ENCODE data around the gene FCHO1. TPM values are rescaled to one million over a fixed set of nuclear protein-coding genes. Genes with fewer than 3 reads are reported as not detected.

The FCHO1 gene
- total and polyA plus RNA-seq, 4 donors = 0.69 to 2.8 (median 1.7) TPM

DNA sequence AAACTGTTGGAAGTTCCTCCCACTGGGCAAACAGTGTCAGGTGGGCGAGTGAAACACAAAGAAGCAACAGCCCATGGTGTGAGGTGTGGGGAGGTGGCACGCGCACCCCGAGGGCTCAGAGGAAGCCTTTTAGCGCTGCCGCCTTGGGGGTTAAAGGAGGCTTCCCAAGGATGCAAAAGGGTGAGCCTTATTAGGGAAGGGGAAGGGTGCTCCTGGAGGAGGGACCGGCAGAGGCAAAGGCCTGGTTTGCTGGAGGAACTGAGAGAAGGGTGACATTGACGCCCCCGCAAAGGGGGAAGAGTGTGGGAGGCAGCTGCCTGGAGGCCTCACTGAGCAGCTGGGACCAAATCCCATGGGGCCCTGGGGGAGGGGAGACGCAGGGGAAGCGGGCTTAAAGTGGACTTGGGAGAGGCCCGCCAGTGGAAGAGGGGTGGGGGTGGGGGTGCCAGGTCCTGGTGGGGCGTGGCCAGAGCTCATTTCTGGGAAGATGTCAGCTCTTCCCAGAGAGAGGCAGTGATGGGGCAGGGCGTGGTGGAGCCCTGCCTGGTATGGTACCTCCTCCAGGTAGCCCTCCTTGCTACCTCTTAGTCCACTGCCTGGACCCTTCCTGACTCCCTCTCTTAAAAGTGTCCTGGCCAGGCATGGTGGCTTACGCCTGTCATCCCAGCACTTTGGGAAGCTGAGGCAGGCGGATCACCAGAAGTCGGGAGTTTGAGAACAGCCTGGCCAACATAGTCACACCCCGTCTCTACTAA lies 12.0 kb upstream of the FCHO1 start:
- H3K9me3 ChIP-seq (ENCODE audit: control insufficient read depth in 4 of 4, low read length in 3 of 4) = no peaks in the 10 kb centered on the region
- peaks cover 3 to 11% (median 6%) of the 10 kb centered on the region in 4 donors for H3K36me3 ChIP-seq (ENCODE audit: control insufficient read depth in 4 of 4, insufficient read depth in 3 of 4, low read depth in 1 of 4, low read length in 3 of 4)
- no peak overlapping the region for H3K9ac ChIP-seq (ENCODE audit: low read depth in 1 of 2, low read length in 2 of 2)
- no peaks in the 10 kb centered on the region for H3K27me3 ChIP-seq (ENCODE audit: control insufficient read depth in 4 of 4, insufficient read depth in 4 of 4, low read length in 3 of 4)
- TF ChIP-seq EGR1 (IDR thresholded peaks at IDR 0.05; ENCODE audit: low read depth in 2 of 2) (no peak), RAD21 (IDR thresholded peaks at IDR 0.05) (no peak), TAF1 (conservative IDR thresholded peaks at IDR 0.05) (no peak), SP1 (IDR thresholded peaks at IDR 0.05) (no peak), RXRA (IDR thresholded peaks at IDR 0.05) (no peak), ATF3 (IDR thresholded peaks at IDR 0.05) (no peak), FOXA1 (IDR thresholded peaks at IDR 0.05) (no peak), HNF4G (IDR thresholded peaks at IDR 0.05) (no peak)
- TF ChIP-seq, protein P1, sequence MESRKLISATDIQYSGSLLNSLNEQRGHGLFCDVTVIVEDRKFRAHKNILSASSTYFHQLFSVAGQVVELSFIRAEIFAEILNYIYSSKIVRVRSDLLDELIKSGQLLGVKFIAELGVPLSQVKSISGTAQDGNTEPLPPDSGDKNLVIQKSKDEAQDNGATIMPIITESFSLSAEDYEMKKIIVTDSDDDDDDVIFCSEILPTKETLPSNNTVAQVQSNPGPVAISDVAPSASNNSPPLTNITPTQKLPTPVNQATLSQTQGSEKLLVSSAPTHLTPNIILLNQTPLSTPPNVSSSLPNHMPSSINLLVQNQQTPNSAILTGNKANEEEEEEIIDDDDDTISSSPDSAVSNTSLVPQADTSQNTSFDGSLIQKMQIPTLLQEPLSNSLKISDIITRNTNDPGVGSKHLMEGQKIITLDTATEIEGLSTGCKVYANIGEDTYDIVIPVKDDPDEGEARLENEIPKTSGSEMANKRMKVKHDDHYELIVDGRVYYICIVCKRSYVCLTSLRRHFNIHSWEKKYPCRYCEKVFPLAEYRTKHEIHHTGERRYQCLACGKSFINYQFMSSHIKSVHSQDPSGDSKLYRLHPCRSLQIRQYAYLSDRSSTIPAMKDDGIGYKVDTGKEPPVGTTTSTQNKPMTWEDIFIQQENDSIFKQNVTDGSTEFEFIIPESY (IDR thresholded peaks at IDR 0.05) = no peak
- H3K4me1 ChIP-seq (ENCODE audit: control insufficient read depth in 4 of 4, insufficient read depth in 4 of 4, low read length in 3 of 4) = no peaks in the 10 kb centered on the region
- H3K27ac ChIP-seq (ENCODE audit: low read depth in 1 of 2, low read length in 2 of 2) = no peak overlapping the region
- H3K4me3 ChIP-seq (ENCODE audit: low read depth in 1 of 3, low read length in 3 of 3) = no peak overlapping the region
- no peak for DNase-seq (ENCODE audit: low spot score)
- WGBS = 79% methylated on average over 18 of the region's 18 CpGs

DNA sequence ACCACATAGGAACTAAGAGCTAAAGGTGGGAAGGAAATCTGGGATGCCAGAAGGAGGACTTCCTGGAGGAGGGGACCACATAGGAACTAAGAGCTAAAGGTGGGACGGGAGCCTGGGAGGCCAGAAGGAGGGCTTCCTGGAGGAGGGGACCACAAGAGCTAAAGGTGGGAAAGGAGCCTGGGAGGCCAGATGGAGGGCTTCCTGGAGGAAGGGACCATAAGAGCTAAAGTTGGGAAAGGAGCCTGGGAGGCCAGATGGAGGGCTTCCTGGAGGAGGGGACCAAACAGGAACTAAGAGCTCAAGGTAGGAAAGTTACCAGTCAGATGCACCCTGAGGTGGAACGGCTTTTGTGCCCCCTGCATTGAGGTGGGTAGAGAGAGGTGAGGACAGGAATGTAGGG lies 9.8 kb upstream of the FCHO1 start:
- Histone ChIP-seq H3K9me3 (ENCODE audit: control insufficient read depth in 4 of 4, low read length in 3 of 4) (no peaks in the 10 kb centered on the region), H3K36me3 (ENCODE audit: control insufficient read depth in 4 of 4, insufficient read depth in 3 of 4, low read depth in 1 of 4, low read length in 3 of 4) (peaks cover 0 to 1% (median 0%) of the 10 kb centered on the region in 4 donors), H3K27ac (ENCODE audit: low read depth in 1 of 2, low read length in 2 of 2) (no peak overlapping the region), H3K9ac (ENCODE audit: low read depth in 1 of 2, low read length in 2 of 2) (no peak overlapping the region), H3K27me3 (ENCODE audit: control insufficient read depth in 4 of 4, insufficient read depth in 4 of 4, low read length in 3 of 4) (no peaks in the 10 kb centered on the region), H3K4me1 (ENCODE audit: control insufficient read depth in 4 of 4, insufficient read depth in 4 of 4, low read length in 3 of 4) (no peaks in the 10 kb centered on the region), H3K4me3 (ENCODE audit: low read depth in 1 of 3, low read length in 3 of 3) (no peak overlapping the region)
- WGBS = 87% methylated on average over 2 of the region's 2 CpGs
- TF ChIP-seq RXRA (IDR thresholded peaks at IDR 0.05) (no peak), HNF4A (conservative IDR thresholded peaks at IDR 0.05) (no peak), SP1 (IDR thresholded peaks at IDR 0.05) (no peak), FOXA1 (IDR thresholded peaks at IDR 0.05) (no peak), FOXA2 (IDR thresholded peaks at IDR 0.05) (no peak), TAF1 (conservative IDR thresholded peaks at IDR 0.05) (no peak), REST (IDR thresholded peaks at IDR 0.05) (no peak), EGR1 (IDR thresholded peaks at IDR 0.05; ENCODE audit: low read depth in 2 of 2) (no peak), HNF4G (IDR thresholded peaks at IDR 0.05) (no peak), NR2F2 (IDR thresholded peaks at IDR 0.05) (no peak)
- TF ChIP-seq, protein P2, sequence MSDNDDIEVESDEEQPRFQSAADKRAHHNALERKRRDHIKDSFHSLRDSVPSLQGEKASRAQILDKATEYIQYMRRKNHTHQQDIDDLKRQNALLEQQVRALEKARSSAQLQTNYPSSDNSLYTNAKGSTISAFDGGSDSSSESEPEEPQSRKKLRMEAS (IDR thresholded peaks at IDR 0.05) = no peak
- TF ChIP-seq, protein P3, sequence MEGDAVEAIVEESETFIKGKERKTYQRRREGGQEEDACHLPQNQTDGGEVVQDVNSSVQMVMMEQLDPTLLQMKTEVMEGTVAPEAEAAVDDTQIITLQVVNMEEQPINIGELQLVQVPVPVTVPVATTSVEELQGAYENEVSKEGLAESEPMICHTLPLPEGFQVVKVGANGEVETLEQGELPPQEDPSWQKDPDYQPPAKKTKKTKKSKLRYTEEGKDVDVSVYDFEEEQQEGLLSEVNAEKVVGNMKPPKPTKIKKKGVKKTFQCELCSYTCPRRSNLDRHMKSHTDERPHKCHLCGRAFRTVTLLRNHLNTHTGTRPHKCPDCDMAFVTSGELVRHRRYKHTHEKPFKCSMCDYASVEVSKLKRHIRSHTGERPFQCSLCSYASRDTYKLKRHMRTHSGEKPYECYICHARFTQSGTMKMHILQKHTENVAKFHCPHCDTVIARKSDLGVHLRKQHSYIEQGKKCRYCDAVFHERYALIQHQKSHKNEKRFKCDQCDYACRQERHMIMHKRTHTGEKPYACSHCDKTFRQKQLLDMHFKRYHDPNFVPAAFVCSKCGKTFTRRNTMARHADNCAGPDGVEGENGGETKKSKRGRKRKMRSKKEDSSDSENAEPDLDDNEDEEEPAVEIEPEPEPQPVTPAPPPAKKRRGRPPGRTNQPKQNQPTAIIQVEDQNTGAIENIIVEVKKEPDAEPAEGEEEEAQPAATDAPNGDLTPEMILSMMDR (IDR thresholded peaks at IDR 0.05; ENCODE audit: low read depth, low read length, missing input control) = no peak
- no peak for DNase-seq (ENCODE audit: low spot score)
